ENCODE data around the gene NOP9.

GRCh38 chr14:24269368-24269767 lies 30.3 kb upstream of the NOP9 start:
- no peak for TF ChIP-seq CTCF (IDR thresholded peaks at IDR 0.05)
- TF ChIP-seq POLR2A (IDR thresholded peaks at IDR 0.05): no peak
